Neural progenitor cell (in vitro differentiated cells): ENCODE results near the gene CLNK.

Experiments used
- CTCF ChIP-seq: fragments of 200-600 bp; sonication (generic); IDR thresholded peaks from 2 replicates; pipeline ENCODE4 v1.5.1; 2017; ENCODE audit warnings: antibody characterized with exemption, mild to moderate bottlenecking
- EZH2 ChIP-seq: fragments of 200-600 bp; sonication (generic); IDR thresholded peaks from 2 replicates; pipeline ENCODE4 v1.6.1; 2017; ENCODE audit warnings: antibody characterized with exemption, mild to moderate bottlenecking, moderate library complexity
- EZH2phosphoT487 ChIP-seq: fragments of 200-600 bp; sonication (generic); IDR thresholded peaks from 2 replicates; pipeline ENCODE4 v1.6.1; 2017; ENCODE audit warnings: antibody characterized with exemption

- TF ChIP-seq CTCF = no peak
- no peak for TF ChIP-seq EZH2phosphoT487
- TF ChIP-seq EZH2 = no peak
Measured at GRCh38 chr4:10462876-10463275, 221.7 kb downstream of the CLNK start.
